HEK293 (cell line): Measurements from ENCODE around the gene B3GLCT.

ENCODE experiments used
- KLF9 ChIP-seq: fragments of 450-650 bp; formaldehyde crosslinking; IDR thresholded peaks from 2 replicates; pipeline ENCODE4 v1.5.1; 2016; ENCODE audit warnings: missing biosample characterization, missing genetic modification characterization, low read depth
- MYNN ChIP-seq: fragments of 450-650 bp; formaldehyde crosslinking; IDR thresholded peaks from 2 replicates; pipeline ENCODE4 v1.5.1; 2016; ENCODE audit warnings: missing biosample characterization, missing genetic modification characterization, borderline replicate concordance
- SALL2 ChIP-seq: fragments of 450-650 bp; formaldehyde crosslinking; IDR thresholded peaks from 2 replicates; pipeline ENCODE4 v1.5.0; 2017; ENCODE audit warnings: missing biosample characterization, mild to moderate bottlenecking, missing genetic modification characterization, borderline replicate concordance
- ZFP69B ChIP-seq: fragments of 450-650 bp; formaldehyde crosslinking; IDR thresholded peaks from 2 replicates; pipeline ENCODE4 v1.5.1; 2016; ENCODE audit warnings: missing biosample characterization, missing genetic modification characterization
- ZNF138 ChIP-seq: fragments of 450-650 bp; formaldehyde crosslinking; IDR thresholded peaks from 2 replicates; pipeline ENCODE4 v1.5.1; 2016; ENCODE audit warnings: missing biosample characterization, missing genetic modification characterization, borderline replicate concordance
- ZNF292 ChIP-seq: fragments of 450-650 bp; formaldehyde crosslinking; IDR thresholded peaks from 2 replicates; pipeline ENCODE4 v1.5.1; 2016; ENCODE audit warnings: low read depth, missing biosample characterization, missing genetic modification characterization, borderline replicate concordance
- ZNF561 ChIP-seq: fragments of 450-650 bp; IDR thresholded peaks from 2 replicates; pipeline ENCODE4 v1.5.1; 2018; ENCODE audit warnings: missing biosample characterization, missing genetic modification characterization, borderline replicate concordance
- TF ChIP-seq, protein P1 (sequence below): fragments of 450-650 bp; formaldehyde crosslinking; IDR thresholded peaks from 2 replicates; pipeline ENCODE4 v1.5.1; 2017; ENCODE audit warnings: missing biosample characterization, missing genetic modification characterization
- TF ChIP-seq, protein P2 (sequence below): fragments of 450-650 bp; formaldehyde crosslinking; IDR thresholded peaks from 2 replicates; pipeline ENCODE4 v1.5.1; 2016; ENCODE audit warnings: missing biosample characterization, missing genetic modification characterization

DNA sequence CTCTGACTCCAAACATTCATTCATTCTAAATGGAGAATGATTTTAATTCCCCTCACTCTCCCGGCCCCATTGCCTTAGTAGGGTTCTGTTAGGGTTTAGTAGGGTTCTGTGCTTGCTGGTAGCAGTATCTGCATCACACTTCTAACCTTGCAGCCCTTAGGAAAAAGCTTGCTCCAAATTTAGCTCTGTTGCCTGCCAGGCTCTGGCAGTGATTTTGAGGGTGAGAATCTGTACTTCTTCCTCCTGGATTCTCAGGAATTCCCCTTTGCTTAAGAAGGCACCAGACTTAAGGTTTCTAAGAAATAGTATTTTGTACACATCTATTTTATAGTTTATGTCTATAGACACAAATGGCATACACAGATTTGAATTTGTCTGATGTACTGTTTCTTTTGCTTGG lies 14.7 kb downstream of the B3GLCT start:
- TF ChIP-seq, protein P1, sequence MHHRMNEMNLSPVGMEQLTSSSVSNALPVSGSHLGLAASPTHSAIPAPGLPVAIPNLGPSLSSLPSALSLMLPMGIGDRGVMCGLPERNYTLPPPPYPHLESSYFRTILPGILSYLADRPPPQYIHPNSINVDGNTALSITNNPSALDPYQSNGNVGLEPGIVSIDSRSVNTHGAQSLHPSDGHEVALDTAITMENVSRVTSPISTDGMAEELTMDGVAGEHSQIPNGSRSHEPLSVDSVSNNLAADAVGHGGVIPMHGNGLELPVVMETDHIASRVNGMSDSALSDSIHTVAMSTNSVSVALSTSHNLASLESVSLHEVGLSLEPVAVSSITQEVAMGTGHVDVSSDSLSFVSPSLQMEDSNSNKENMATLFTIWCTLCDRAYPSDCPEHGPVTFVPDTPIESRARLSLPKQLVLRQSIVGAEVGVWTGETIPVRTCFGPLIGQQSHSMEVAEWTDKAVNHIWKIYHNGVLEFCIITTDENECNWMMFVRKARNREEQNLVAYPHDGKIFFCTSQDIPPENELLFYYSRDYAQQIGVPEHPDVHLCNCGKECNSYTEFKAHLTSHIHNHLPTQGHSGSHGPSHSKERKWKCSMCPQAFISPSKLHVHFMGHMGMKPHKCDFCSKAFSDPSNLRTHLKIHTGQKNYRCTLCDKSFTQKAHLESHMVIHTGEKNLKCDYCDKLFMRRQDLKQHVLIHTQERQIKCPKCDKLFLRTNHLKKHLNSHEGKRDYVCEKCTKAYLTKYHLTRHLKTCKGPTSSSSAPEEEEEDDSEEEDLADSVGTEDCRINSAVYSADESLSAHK (tag by site-specific recombination) = no peak
- TF ChIP-seq, protein P2, sequence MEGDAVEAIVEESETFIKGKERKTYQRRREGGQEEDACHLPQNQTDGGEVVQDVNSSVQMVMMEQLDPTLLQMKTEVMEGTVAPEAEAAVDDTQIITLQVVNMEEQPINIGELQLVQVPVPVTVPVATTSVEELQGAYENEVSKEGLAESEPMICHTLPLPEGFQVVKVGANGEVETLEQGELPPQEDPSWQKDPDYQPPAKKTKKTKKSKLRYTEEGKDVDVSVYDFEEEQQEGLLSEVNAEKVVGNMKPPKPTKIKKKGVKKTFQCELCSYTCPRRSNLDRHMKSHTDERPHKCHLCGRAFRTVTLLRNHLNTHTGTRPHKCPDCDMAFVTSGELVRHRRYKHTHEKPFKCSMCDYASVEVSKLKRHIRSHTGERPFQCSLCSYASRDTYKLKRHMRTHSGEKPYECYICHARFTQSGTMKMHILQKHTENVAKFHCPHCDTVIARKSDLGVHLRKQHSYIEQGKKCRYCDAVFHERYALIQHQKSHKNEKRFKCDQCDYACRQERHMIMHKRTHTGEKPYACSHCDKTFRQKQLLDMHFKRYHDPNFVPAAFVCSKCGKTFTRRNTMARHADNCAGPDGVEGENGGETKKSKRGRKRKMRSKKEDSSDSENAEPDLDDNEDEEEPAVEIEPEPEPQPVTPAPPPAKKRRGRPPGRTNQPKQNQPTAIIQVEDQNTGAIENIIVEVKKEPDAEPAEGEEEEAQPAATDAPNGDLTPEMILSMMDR = no peak
- TF ChIP-seq MYNN (tag by site-specific recombination) (no peak), SALL2 (tag by site-specific recombination) (no peak), ZNF561 (no peak), KLF9 (tag by site-specific recombination) (no peak), ZFP69B (no peak), ZNF292 (tag by site-specific recombination) (no peak), ZNF138 (tag by site-specific recombination) (no peak)
